K562 (cell line): Measurements from ENCODE around the gene NT5C1A. TPM values are rescaled to one million over a fixed set of nuclear protein-coding genes. Genes with fewer than 3 reads are reported as not detected.

ENCODE experiments used
- ATAC-seq: fragments of 200-7000 bp; cut with Tn5 transposase; 3 replicates; pipeline ENCODE4 v1.9.1; 2020; ENCODE audit warnings: moderate library complexity
- BruUV-seq: library from RNA; stranded (reverse); fragments of 400-500 nt; replicated peaks from 2 replicates; lab custom pipeline; 2021; lab: Mats Ljungman, UMichigan
- CTCF ChIA-PET: fragments of 300-600 bp; formaldehyde crosslinking; extraction: SDS; loops from one replicate; lab custom pipeline; 2021; ENCODE audit warnings: low intra/inter-chr PET ratio; lab: Yijun Ruan, JAX
- POLR2A ChIA-PET: fragments of 300-600, 350-650 bp; sonication (Branson Sonifier 250); formaldehyde crosslinking; extraction: SDS; loops from one replicate; lab custom pipeline; 2021; ENCODE audit warnings: antibody characterized with exemption, inconsistent platforms; lab: Yijun Ruan, JAX
- DNase-seq, 4 experiments: peaks; one replicate each; pipeline versions ENCODE4 v3.0.0 to v3.0.0-alpha.2; 2011 to 2018; ENCODE audit warnings: low spot score in 3 of 4, mixed read lengths in 3 of 4; ENCODE audit errors: extremely low read depth in 1 of 4
- FAIRE-seq: peaks from 2 replicates; lab custom pipeline; 2011; peaks lifted over from hg19 to GRCh38; lab: Jason Lieb, UNC
- H2AFZ ChIP-seq: 2 replicates; pipeline ENCODE4 v1.6.0; 2011; ENCODE audit warnings: low read depth, low read length, control low read depth, inconsistent platforms
- H3K27ac ChIP-seq: fragments of 200-600 bp; 3 replicates; pipeline ENCODE4 v1.8.0; 2011; ENCODE audit warnings: low read depth, mild to moderate bottlenecking, control low read depth, inconsistent platforms, low read length, moderate library complexity, mixed read lengths; ENCODE audit errors: extremely low read depth
- H3K27me3 ChIP-seq, 2 experiments: fragments of 300-600 bp in 1 of 2; 2 replicates in 1 of 2; 3 replicates in 1 of 2; pipeline versions ENCODE4 v1.6.0 to v1.8.0; 2011; ENCODE audit warnings: inconsistent platforms in 2 of 2, low read length in 2 of 2, mild to moderate bottlenecking in 1 of 2, mixed read lengths in 1 of 2, moderate library complexity in 1 of 2; ENCODE audit not compliant: control insufficient read depth in 2 of 2, insufficient read depth in 2 of 2
- H3K36me3 ChIP-seq: fragments of 300-600 bp; 3 replicates; pipeline ENCODE4 v1.8.0; 2011; ENCODE audit warnings: mild to moderate bottlenecking, low read length, inconsistent platforms; ENCODE audit not compliant: control insufficient read depth, insufficient read depth
- H3K4me1 ChIP-seq, 2 experiments: fragments of 200-600 bp in 1 of 2; replicated peaks in 1 of 2; 2 replicates in 1 of 2; 3 replicates in 1 of 2; pipeline versions ENCODE4 v1.5.1 to v1.8.0; 2011; ENCODE audit warnings: inconsistent platforms in 2 of 2, low read length in 2 of 2, mild to moderate bottlenecking in 1 of 2, mixed read lengths in 1 of 2, moderate library complexity in 1 of 2; ENCODE audit not compliant: control insufficient read depth in 2 of 2, insufficient read depth in 2 of 2
- H3K4me2 ChIP-seq: 2 replicates; pipeline ENCODE4 v1.6.1; 2011; ENCODE audit warnings: low read length, control low read depth, inconsistent platforms, mixed read lengths; ENCODE audit not compliant: insufficient read depth
- H3K4me3 ChIP-seq: fragments of 200-600 bp; sonication (generic), shearing (Covaris generic); 2 replicates; pipeline ENCODE4 v1.5.1; 2016; ENCODE audit warnings: control low read depth, inconsistent platforms
- H3K79me2 ChIP-seq: fragments of 200-600 bp; 3 replicates; pipeline ENCODE4 v1.8.0; 2011; ENCODE audit warnings: low read length, inconsistent platforms; ENCODE audit not compliant: control insufficient read depth, insufficient read depth
- H3K9ac ChIP-seq, 2 experiments: 2 replicates each; pipeline versions ENCODE4 v1.6.0 to v1.6.1; 2011; ENCODE audit warnings: low read depth in 2 of 2, low read length in 2 of 2, control low read depth in 1 of 2, inconsistent platforms in 1 of 2, mild to moderate bottlenecking in 1 of 2, mixed read lengths in 1 of 2; ENCODE audit not compliant: insufficient read depth in 1 of 2
- H3K9me1 ChIP-seq: one replicate; pipeline ENCODE4 v1.6.0; 2011; ENCODE audit warnings: inconsistent platforms, mild to moderate bottlenecking, low read length, moderate library complexity; ENCODE audit not compliant: control insufficient read depth, insufficient read depth
- H3K9me3 ChIP-seq: replicated peaks from 2 replicates; pipeline ENCODE4 v1.5.1; 2011; ENCODE audit warnings: low read depth, low read length, inconsistent platforms; ENCODE audit not compliant: control insufficient read depth, insufficient read depth
- H4K20me1 ChIP-seq: replicated peaks from 2 replicates; pipeline ENCODE4 v1.6.1; 2011; ENCODE audit warnings: low read length, inconsistent platforms, mixed read lengths; ENCODE audit not compliant: control insufficient read depth, insufficient read depth
- C11orf30 ChIP-seq: fragments of 450-650 bp; IDR thresholded peaks from 2 replicates; pipeline ENCODE4 v1.6.1; 2016; ENCODE audit warnings: low read depth, mild to moderate bottlenecking
- ESRRA ChIP-seq: fragments of 450-650 bp; IDR thresholded peaks from 2 replicates; pipeline ENCODE4 v1.6.1; 2014; ENCODE audit warnings: low read depth, mild to moderate bottlenecking, moderate library complexity, borderline replicate concordance
- HMGN3 ChIP-seq: IDR thresholded peaks from 2 replicates; pipeline ENCODE4 v1.6.1; 2011; ENCODE audit warnings: borderline replicate concordance, low read depth, mild to moderate bottlenecking, mixed read lengths, low read length; ENCODE audit not compliant: insufficient read length; ENCODE audit errors: extremely low read depth
- MAFF ChIP-seq: IDR thresholded peaks from 2 replicates; pipeline ENCODE4 v1.6.1; 2012; ENCODE audit warnings: low read length, improper control_type of control experiment
- MAFG ChIP-seq: fragments of 450-650 bp; conservative IDR thresholded peaks from 2 replicates; pipeline ENCODE4 v1.6.1; 2016; ENCODE audit warnings: missing genetic modification characterization, missing compliant biosample characterization
- MAFK ChIP-seq: IDR thresholded peaks from 2 replicates; pipeline ENCODE4 v1.6.1; 2011; ENCODE audit warnings: low read length, improper control_type of control experiment
- NONO ChIP-seq, 2 experiments: fragments of 200-400 bp in 1 of 2; fragments of 450-650 bp in 1 of 2; formaldehyde crosslinking in 1 of 2; IDR thresholded peaks; 2 replicates each; pipeline ENCODE4 v1.6.1; 2017; ENCODE audit warnings: low read depth in 2 of 2, mild to moderate bottlenecking in 2 of 2, moderate library complexity in 2 of 2, low read length in 1 of 2
- RCOR1 ChIP-seq, 2 experiments: IDR thresholded peaks; 2 replicates each; pipeline ENCODE4 v1.6.1; 2012; ENCODE audit warnings: low read depth in 2 of 2, low read length in 2 of 2, borderline replicate concordance in 1 of 2, improper control_type of control experiment in 1 of 2
- ZNF316 ChIP-seq: fragments of 450-650 bp; IDR thresholded peaks from 2 replicates; pipeline ENCODE4 v1.6.1; 2016
- ZNF695 ChIP-seq: fragments of 450-650 bp; formaldehyde crosslinking; IDR thresholded peaks from 2 replicates; pipeline ENCODE4 v1.4.0; 2020; ENCODE audit warnings: mild to moderate bottlenecking, moderate library complexity
- WGBS: fragments of 100-300 bp; shearing (Covaris generic); methylation state at CpG from one replicate; pipeline ENCODE4 v1.1.6; 2016; ENCODE audit warnings: low coverage, mixed read lengths; ENCODE audit not compliant: insufficient coverage; ENCODE audit errors: missing lambda C conversion rate; 5-methylcytosine and 5-hydroxymethylcytosine counted together
- in situ Hi-C: fragments of 300-500 bp; cut with MboI; formaldehyde crosslinking; loops from 4 replicates; pipeline ENCODE4 v1.15.0; 2018; ENCODE audit warnings: inconsistent platforms, mixed read lengths
- intact Hi-C: fragments of 100-400 bp; cut with micrococcal nuclease; formaldehyde crosslinking; loops from 2 replicates; pipeline ENCODE4 v1.14.2; 2022
- polyA plus RNA-seq, 8 experiments: library from polyadenylated mRNA; depleted of rRNA in 4 of 8; stranded (reverse) in 5 of 8; unstranded in 3 of 8; fragments of >200 nt; fragmentation: Nextera tagmentation in 2 of 8; fragmentation: Illumina TruSeq in 1 of 8; extraction: Ambion mirVana in 2 of 8; extraction: Trizol in 1 of 8; gene quantifications; 2 replicates each; pipeline versions ENCODE4 v1.2.1 to v1.2.3, GENCODE V29; 2011 to 2014; ENCODE audit warnings: inconsistent platforms in 1 of 8, missing spikeins in 1 of 8
- total RNA-seq, 7 experiments: library from RNA; depleted of rRNA in 6 of 7; stranded (reverse); fragments of >200 nt in 6 of 7; fragmentation: Illumina TruSeq in 2 of 7; extraction: Trizol in 2 of 7; gene quantifications; 2 replicates each; pipeline versions ENCODE4 v1.2.1 to v1.2.3, GENCODE V29; 2011 to 2021; ENCODE audit warnings: low replicate concordance in 1 of 7
- TF ChIP-seq, protein P1 (sequence below): sonication (generic); formaldehyde crosslinking; IDR thresholded peaks from 2 replicates; pipeline ENCODE4 v1.8.0; 2022; ENCODE audit warnings: missing genetic modification reagents, mild to moderate bottlenecking, borderline replicate concordance
- TF ChIP-seq, protein P2 (sequence below): sonication (generic); IDR thresholded peaks from 2 replicates; pipeline ENCODE4 v1.6.1; 2016

The NT5C1A gene
- total and polyA plus RNA-seq, 9 of the 15 experiments (the other 6 are each of a cell fraction or from before 2014, with no cell fraction given): not detected

DNA sequence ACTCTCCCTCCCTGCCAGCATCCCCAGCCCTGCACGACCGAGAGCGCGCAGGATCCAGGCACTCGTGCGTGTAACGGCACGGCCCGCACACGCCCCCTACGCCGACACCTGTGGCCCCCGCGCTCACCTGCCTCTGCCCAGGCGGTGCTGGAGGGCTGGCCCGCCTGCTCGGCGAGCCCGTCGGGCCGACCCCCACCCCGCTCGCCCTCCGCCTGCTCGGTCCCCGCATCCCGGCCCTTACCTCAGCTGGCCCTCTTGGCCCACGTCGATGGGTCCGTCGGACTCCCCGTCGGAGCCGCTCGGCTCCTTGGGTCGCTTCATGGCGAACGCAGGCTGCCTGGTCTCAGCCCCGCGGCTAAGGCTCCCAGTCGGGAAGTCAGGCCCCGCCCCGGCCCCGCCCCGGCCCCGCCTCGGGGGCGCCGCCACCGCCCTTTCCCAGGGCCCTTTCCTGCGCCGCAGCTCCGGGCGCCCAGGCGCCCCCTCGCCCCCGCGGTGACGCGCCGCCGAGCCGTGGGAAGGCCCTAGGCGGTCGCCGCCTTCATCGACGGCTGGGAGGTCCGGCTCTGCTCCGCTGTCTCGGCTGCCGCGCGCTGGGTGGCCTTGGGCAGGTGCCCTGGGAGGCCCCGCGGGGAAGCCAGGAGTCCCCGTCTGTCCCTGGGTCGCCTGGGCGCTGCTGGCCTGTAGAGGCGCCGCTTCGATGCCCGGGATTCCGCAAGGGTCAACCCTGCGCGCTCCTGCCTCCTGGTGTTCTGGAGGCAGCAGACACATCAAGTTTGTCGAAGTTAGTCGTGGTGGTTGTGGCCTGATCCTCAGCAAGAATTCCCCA is 32.4 kb downstream of the NT5C1A start, which contains the start of gene HEYL (continued):
- TF ChIP-seq NONO (IDR thresholded peaks at IDR 0.05; ENCODE audit: low read depth in 2 of 2, low read length in 1 of 2) (peak in 1 of 2 experiments; percentile 93; a peak in 2 of 4 replicates), RCOR1 (IDR thresholded peaks at IDR 0.05; ENCODE audit: borderline replicate concordance in 1 of 2, low read depth in 2 of 2, low read length in 2 of 2) (peak in 1 of 2 experiments; percentile 48; a peak in 2 of 4 replicates), ZNF695 (no peak), ESRRA (peak; percentile 39; the same call in 1 of the 2 replicates)
- TF ChIP-seq, protein P1, sequence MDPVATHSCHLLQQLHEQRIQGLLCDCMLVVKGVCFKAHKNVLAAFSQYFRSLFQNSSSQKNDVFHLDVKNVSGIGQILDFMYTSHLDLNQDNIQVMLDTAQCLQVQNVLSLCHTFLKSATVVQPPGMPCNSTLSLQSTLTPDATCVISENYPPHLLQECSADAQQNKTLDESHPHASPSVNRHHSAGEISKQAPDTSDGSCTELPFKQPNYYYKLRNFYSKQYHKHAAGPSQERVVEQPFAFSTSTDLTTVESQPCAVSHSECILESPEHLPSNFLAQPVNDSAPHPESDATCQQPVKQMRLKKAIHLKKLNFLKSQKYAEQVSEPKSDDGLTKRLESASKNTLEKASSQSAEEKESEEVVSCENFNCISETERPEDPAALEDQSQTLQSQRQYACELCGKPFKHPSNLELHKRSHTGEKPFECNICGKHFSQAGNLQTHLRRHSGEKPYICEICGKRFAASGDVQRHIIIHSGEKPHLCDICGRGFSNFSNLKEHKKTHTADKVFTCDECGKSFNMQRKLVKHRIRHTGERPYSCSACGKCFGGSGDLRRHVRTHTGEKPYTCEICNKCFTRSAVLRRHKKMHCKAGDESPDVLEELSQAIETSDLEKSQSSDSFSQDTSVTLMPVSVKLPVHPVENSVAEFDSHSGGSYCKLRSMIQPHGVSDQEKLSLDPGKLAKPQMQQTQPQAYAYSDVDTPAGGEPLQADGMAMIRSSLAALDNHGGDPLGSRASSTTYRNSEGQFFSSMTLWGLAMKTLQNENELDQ (CRISPR knock-in tag): no peak
- TF ChIP-seq, all 486 proteins: peak for 85

GRCh38 chr1:39638965-39639304 is 33.0 kb downstream of the NT5C1A start:
- no TSS peak for BruUV-seq
- 27% methylated on average over 3 of the region's 3 CpGs for WGBS
- H3K9ac ChIP-seq: peak overlapping the region; percentile 22 to 92; a peak in 2 of 4 replicates

More at GRCh38 chr1:39638965-39639304, 33.0 kb downstream of the NT5C1A start:
- ATAC-seq (no peak; the same call in 2 of the 3 replicates), DNase-seq (no peak), FAIRE-seq (no peak)
- Histone ChIP-seq H4K20me1 (no peaks in the 10 kb centered on the region), H2AFZ (peak overlapping the region; percentile 89), H3K27ac (no peak overlapping the region), H3K9me3 (no peaks in the 10 kb centered on the region), H3K4me2 (peak overlapping the region; percentile 82), H3K36me3 (no peaks in the 10 kb centered on the region), H3K79me2 (no peaks in the 10 kb centered on the region), H3K4me3 (peak overlapping the region; percentile 48), H3K27me3 (peaks cover 16 to 38% of the 10 kb centered on the region in 2 experiments; a peak in 4 of 5 replicates), H3K9me1 (no peaks in the 10 kb centered on the region), H3K4me1 (peaks cover 9 to 12% of the 10 kb centered on the region in 2 experiments)
- POLR2A ChIA-PET: interaction anchor here (1.2 to 2.4 kb wide), 2 partner anchors 8 to 13 kb away, joined by 5 to 9 read pairs; no protein-coding TSS in a partner anchor
- CTCF ChIA-PET: interaction anchor here (0.9 to 2.5 kb wide), 2 partner anchors 15 to 33 kb away, joined by 3 to 13 read pairs; no protein-coding TSS in a partner anchor
- intact Hi-C loops: no loop called here
- in situ Hi-C loops: no loop called here
- TF ChIP-seq MAFG (tag): peak; percentile 67
- TF ChIP-seq MAFF: peak; percentile 56
- TF ChIP-seq, protein P2, sequence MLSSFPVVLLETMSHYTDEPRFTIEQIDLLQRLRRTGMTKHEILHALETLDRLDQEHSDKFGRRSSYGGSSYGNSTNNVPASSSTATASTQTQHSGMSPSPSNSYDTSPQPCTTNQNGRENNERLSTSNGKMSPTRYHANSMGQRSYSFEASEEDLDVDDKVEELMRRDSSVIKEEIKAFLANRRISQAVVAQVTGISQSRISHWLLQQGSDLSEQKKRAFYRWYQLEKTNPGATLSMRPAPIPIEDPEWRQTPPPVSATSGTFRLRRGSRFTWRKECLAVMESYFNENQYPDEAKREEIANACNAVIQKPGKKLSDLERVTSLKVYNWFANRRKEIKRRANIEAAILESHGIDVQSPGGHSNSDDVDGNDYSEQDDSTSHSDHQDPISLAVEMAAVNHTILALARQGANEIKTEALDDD: no peak
- peak; percentile 86 for TF ChIP-seq ZNF316
- TF ChIP-seq MAFK: peak; percentile 54
- TF ChIP-seq HMGN3: no peak
- TF ChIP-seq C11orf30: peak; percentile 70; the same call in 1 of the 2 replicates
- TF ChIP-seq, all 486 proteins: peak for 5
